ENCODE data around the gene CCDC85A. TPM values are rescaled to one million over a fixed set of nuclear protein-coding genes. Genes with fewer than 3 reads are reported as not detected.

CCDC85A gene
- total RNA-seq, 2 donors from 2014 or later, result 0.40 to 0.42 TPM

- TF ChIP-seq, protein P1, sequence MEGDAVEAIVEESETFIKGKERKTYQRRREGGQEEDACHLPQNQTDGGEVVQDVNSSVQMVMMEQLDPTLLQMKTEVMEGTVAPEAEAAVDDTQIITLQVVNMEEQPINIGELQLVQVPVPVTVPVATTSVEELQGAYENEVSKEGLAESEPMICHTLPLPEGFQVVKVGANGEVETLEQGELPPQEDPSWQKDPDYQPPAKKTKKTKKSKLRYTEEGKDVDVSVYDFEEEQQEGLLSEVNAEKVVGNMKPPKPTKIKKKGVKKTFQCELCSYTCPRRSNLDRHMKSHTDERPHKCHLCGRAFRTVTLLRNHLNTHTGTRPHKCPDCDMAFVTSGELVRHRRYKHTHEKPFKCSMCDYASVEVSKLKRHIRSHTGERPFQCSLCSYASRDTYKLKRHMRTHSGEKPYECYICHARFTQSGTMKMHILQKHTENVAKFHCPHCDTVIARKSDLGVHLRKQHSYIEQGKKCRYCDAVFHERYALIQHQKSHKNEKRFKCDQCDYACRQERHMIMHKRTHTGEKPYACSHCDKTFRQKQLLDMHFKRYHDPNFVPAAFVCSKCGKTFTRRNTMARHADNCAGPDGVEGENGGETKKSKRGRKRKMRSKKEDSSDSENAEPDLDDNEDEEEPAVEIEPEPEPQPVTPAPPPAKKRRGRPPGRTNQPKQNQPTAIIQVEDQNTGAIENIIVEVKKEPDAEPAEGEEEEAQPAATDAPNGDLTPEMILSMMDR (IDR thresholded peaks at IDR 0.05), result no peak
- Histone ChIP-seq H3K4me1 (no peaks in the 10 kb centered on the region), H3K27me3 (no peaks in the 10 kb centered on the region), H3K9ac (ENCODE audit: low read depth in 2 of 2, low read length in 2 of 2) (no peak overlapping the region), H3K27ac (no peak overlapping the region), H3K36me3 (no peaks in the 10 kb centered on the region), H3K4me3 (no peak overlapping the region), H3K9me3 (no peaks in the 10 kb centered on the region)
- intact Hi-C loops (cut with DNase I), result no loop called here
- DNase-seq, result no peak
These were observed 32.1 kb downstream of the CCDC85A start for GRCh38 chr2:56215911-56216310.

DNA sequence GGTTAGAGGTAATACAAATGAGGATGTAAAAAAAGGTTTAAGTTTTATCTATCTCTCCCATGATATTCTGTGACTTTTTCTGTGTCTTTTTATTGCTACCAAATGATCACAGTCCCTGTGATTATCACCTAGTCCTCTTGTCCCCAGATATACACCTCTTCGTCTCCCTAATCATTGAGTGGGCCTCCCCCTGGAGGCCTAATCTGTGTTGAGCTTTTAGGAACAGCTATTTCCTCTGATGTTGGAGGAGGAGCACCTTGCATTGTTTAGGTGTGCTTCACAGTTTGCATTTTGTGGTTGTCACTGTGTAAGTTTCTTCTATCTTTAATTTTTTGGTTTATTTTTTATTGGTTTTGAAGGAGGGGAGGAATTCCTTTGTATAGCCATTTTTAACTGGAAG is 33.3 kb downstream of the CCDC85A start:
- Histone ChIP-seq H3K9me3 (no peaks in the 10 kb centered on the region), H3K4me3 (no peak overlapping the region), H3K36me3 (no peaks in the 10 kb centered on the region), H3K27me3 (no peaks in the 10 kb centered on the region), H3K4me1 (no peaks in the 10 kb centered on the region), H3K9ac (ENCODE audit: low read depth in 2 of 2, low read length in 2 of 2) (no peak overlapping the region), H3K27ac (no peak overlapping the region)
- intact Hi-C loops (cut with DNase I), result no loop called here
- TF ChIP-seq, protein P1 (IDR thresholded peaks at IDR 0.05), result no peak
- DNase-seq, result no peak

- TF ChIP-seq, protein P1 (IDR thresholded peaks at IDR 0.05), result no peak
- Histone ChIP-seq H3K4me1 (no peaks in the 10 kb centered on the region), H3K27me3 (no peaks in the 10 kb centered on the region), H3K36me3 (no peaks in the 10 kb centered on the region), H3K9ac (ENCODE audit: low read depth in 2 of 2, low read length in 2 of 2) (no peak overlapping the region), H3K9me3 (no peaks in the 10 kb centered on the region), H3K4me3 (no peak overlapping the region), H3K27ac (no peak overlapping the region)
- DNase-seq, result no peak
- intact Hi-C loops (cut with DNase I), result no loop called here
These were observed 38.7 kb downstream of the CCDC85A start for GRCh38 chr2:56222481-56222880.

- Histone ChIP-seq H3K4me1 (no peaks in the 10 kb centered on the region), H3K9ac (ENCODE audit: low read depth in 2 of 2, low read length in 2 of 2) (no peak overlapping the region), H3K4me3 (no peak overlapping the region), H3K9me3 (no peaks in the 10 kb centered on the region), H3K27me3 (no peaks in the 10 kb centered on the region), H3K27ac (no peak overlapping the region), H3K36me3 (no peaks in the 10 kb centered on the region)
- TF ChIP-seq, protein P1 (IDR thresholded peaks at IDR 0.05), result no peak
- no peak for DNase-seq
- intact Hi-C loops (cut with DNase I), result no loop called here
These were observed 40.5 kb downstream of the CCDC85A start for GRCh38 chr2:56224316-56224715.

- H3K4me1 ChIP-seq, result no peaks in the 10 kb centered on the region
- no peaks in the 10 kb centered on the region for H3K36me3 ChIP-seq
- DNase-seq, result no peak
- H3K9me3 ChIP-seq, result no peaks in the 10 kb centered on the region
- no peak overlapping the region for H3K4me3 ChIP-seq
- TF ChIP-seq, protein P1 (IDR thresholded peaks at IDR 0.05), result no peak
- H3K9ac ChIP-seq (ENCODE audit: low read depth in 2 of 2, low read length in 2 of 2), result no peak overlapping the region
- no peak overlapping the region for H3K27ac ChIP-seq
- no peaks in the 10 kb centered on the region for H3K27me3 ChIP-seq
- intact Hi-C loops (cut with DNase I), result no loop called here
These were observed 44.0 kb downstream of the CCDC85A start for GRCh38 chr2:56227811-56228210.
